NT2/D1 (cell line): ENCODE data around the gene BLM.

Source experiments
- SUZ12 ChIP-seq: IDR thresholded peaks from 2 replicates; pipeline ENCODE4 v1.6.1; 2011; ENCODE audit not compliant: insufficient read length, insufficient read depth; ENCODE audit errors: extremely low read depth
- YY1 ChIP-seq: IDR thresholded peaks from 2 replicates; pipeline ENCODE4 v1.6.1; 2011; ENCODE audit not compliant: insufficient read length, insufficient read depth
- ZNF274 ChIP-seq: IDR thresholded peaks from 2 replicates; pipeline ENCODE4 v1.6.1; 2011; ENCODE audit warnings: mild to moderate bottlenecking, low read depth, low read length

DNA sequence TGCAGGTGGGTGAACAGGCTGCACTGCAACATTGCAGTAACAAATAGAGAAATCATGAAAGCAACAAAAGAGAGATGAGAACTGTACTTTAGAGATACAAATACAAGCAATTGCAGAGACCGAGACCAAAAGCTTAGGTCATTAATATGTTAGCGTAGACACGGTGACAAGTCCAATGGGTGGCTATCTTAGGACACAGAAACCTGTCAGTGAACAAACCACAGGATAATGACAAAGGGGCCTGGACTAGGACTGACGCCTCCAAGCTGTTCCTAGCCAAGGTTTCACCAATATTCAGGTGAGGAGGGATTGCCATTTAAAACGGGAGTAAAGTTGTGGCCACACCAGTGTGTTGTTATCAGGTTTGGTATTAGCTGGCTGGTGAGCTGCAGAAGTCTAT lies 41.7 kb upstream of the BLM start:
- no peak for TF ChIP-seq YY1
- TF ChIP-seq ZNF274, result no peak
- no peak for TF ChIP-seq SUZ12
